Progenitor cell of endocrine pancreas (in vitro differentiated cells): ENCODE data around the gene NWD2. TPM values are rescaled to one million over a fixed set of nuclear protein-coding genes. Genes with fewer than 3 reads are reported as not detected.
A peak's percentile ranks its signal among the peaks of the same experiment; 100 is the strongest.
"Not testable (repeated sequence)": the region's sequence is repeated elsewhere in the genome, so short reads cannot be mapped to it uniquely, and the experiment has no call there.

ENCODE experiments used
- DNase-seq: peaks from one replicate; pipeline ENCODE4 v3.0.0; 2021; ENCODE audit warnings: low spot score; ENCODE audit not compliant: unreplicated experiment
- H3K27ac Mint-ChIP-seq: 2 replicates; pipeline ENCODE4 v1.8.0; 2021; ENCODE audit warnings: mild to moderate bottlenecking, moderate library complexity, mixed read lengths
- H3K27me3 Mint-ChIP-seq: 2 replicates; pipeline ENCODE4 v1.8.0; 2021; ENCODE audit warnings: mixed read lengths
- H3K36me3 Mint-ChIP-seq: 2 replicates; pipeline ENCODE4 v1.8.0; 2022; ENCODE audit warnings: mixed read lengths; ENCODE audit not compliant: insufficient read depth
- H3K4me1 Mint-ChIP-seq: 2 replicates; pipeline ENCODE4 v1.8.0; 2021; ENCODE audit warnings: low read depth, mixed read lengths
- H3K4me3 Mint-ChIP-seq: 2 replicates; pipeline ENCODE4 v1.8.0; 2021; ENCODE audit warnings: low read depth, mild to moderate bottlenecking, moderate library complexity, mixed read lengths
- H3K9me3 Mint-ChIP-seq: 2 replicates; pipeline ENCODE4 v1.8.0; 2021; ENCODE audit warnings: low read depth, mixed read lengths
- CTCF ChIP-seq: fragments of 200-600 bp; sonication (generic); IDR thresholded peaks from one replicate; pipeline ENCODE4 v1.5.0; 2021; ENCODE audit warnings: antibody characterized with exemption, mild to moderate bottlenecking; ENCODE audit not compliant: unreplicated experiment
- long read RNA-seq: library from polyadenylated mRNA; unstranded; transcript quantifications from one replicate; pipeline ENCODE4 v2.0.0, GENCODE V29; 2020
- total RNA-seq: library from RNA; stranded (reverse); gene quantifications from 2 replicates; pipeline ENCODE4 v1.2.1, GENCODE V29; 2021

NWD2 gene
- 0.04 and 0.05 TPM in 2 replicates for total RNA-seq
- long read RNA-seq, partial matches to known transcripts = 1 of 1 reads
- long read RNA-seq, other reads (novel, unspliced or antisense) = 0 of 1 reads

GRCh38 chr4:37244583-37245390 lies at the start of gene NWD2:
TSS of gene NWD2 (plus strand) at chr4:37244743. CDS start at chr4:37245068, 325 bp downstream.
- TF ChIP-seq CTCF = peak; percentile 5
- H3K4me3 Mint-ChIP-seq = peak within 1 kb of the TSS; percentile 74
- H3K27ac Mint-ChIP-seq = peak within 1 kb of the TSS; percentile 71
- H3K4me1 Mint-ChIP-seq = peaks cover 9% of the 10 kb centered on the region
- H3K9me3 Mint-ChIP-seq = no peaks in the 10 kb centered on the region
- peak; percentile 57 for DNase-seq
- no peaks in the 10 kb centered on the region for H3K36me3 Mint-ChIP-seq
- H3K27me3 Mint-ChIP-seq = peaks cover 79% of the 10 kb centered on the region

GRCh38 chr4:37197899-37198298 lies 46.6 kb upstream of the NWD2 start:
- no peak for DNase-seq
- H3K9me3 Mint-ChIP-seq = peaks cover 4% of the 10 kb centered on the region
- no peaks in the 10 kb centered on the region for H3K4me1 Mint-ChIP-seq
- no peak overlapping the region for H3K4me3 Mint-ChIP-seq
- TF ChIP-seq CTCF = no peak
- H3K27me3 Mint-ChIP-seq = no peaks in the 10 kb centered on the region
- H3K36me3 Mint-ChIP-seq = no peaks in the 10 kb centered on the region
- H3K27ac Mint-ChIP-seq = no peak overlapping the region

GRCh38 chr4:37204740-37205139 lies 39.8 kb upstream of the NWD2 start:
- peaks cover 17% of the 10 kb centered on the region for H3K9me3 Mint-ChIP-seq
- not testable (repeated sequence) for H3K4me1 Mint-ChIP-seq, H3K27me3 Mint-ChIP-seq, H3K36me3 Mint-ChIP-seq, H3K4me3 Mint-ChIP-seq, DNase-seq, H3K27ac Mint-ChIP-seq

GRCh38 chr4:37216209-37216608 lies 28.3 kb upstream of the NWD2 start:
- H3K9me3 Mint-ChIP-seq = no peaks in the 10 kb centered on the region
- H3K4me1 Mint-ChIP-seq = no peaks in the 10 kb centered on the region
- no peak overlapping the region for H3K27ac Mint-ChIP-seq
- no peak overlapping the region for H3K4me3 Mint-ChIP-seq
- no peak for DNase-seq
- H3K27me3 Mint-ChIP-seq = peaks cover 5% of the 10 kb centered on the region
- TF ChIP-seq CTCF = no peak
- H3K36me3 Mint-ChIP-seq = no peaks in the 10 kb centered on the region

- TF ChIP-seq CTCF = no peak
- Mint-ChIP-seq H3K27ac (no peak overlapping the region), H3K36me3 (no peaks in the 10 kb centered on the region), H3K4me3 (no peak overlapping the region), H3K4me1 (no peaks in the 10 kb centered on the region), H3K9me3 (no peaks in the 10 kb centered on the region), H3K27me3 (no peaks in the 10 kb centered on the region)
- no peak for DNase-seq
Measured at GRCh38 chr4:37219242-37219641, 25.3 kb upstream of the NWD2 start.

GRCh38 chr4:37219990-37220389 lies 24.6 kb upstream of the NWD2 start:
- no peaks in the 10 kb centered on the region for H3K36me3 Mint-ChIP-seq
- H3K4me1 Mint-ChIP-seq = no peaks in the 10 kb centered on the region
- no peaks in the 10 kb centered on the region for H3K9me3 Mint-ChIP-seq
- DNase-seq = no peak
- TF ChIP-seq CTCF = no peak
- H3K27ac Mint-ChIP-seq = no peak overlapping the region
- H3K4me3 Mint-ChIP-seq = no peak overlapping the region
- no peaks in the 10 kb centered on the region for H3K27me3 Mint-ChIP-seq
